ENCODE results near the gene RAPGEF5.

Gene RAPGEF5

DNA sequence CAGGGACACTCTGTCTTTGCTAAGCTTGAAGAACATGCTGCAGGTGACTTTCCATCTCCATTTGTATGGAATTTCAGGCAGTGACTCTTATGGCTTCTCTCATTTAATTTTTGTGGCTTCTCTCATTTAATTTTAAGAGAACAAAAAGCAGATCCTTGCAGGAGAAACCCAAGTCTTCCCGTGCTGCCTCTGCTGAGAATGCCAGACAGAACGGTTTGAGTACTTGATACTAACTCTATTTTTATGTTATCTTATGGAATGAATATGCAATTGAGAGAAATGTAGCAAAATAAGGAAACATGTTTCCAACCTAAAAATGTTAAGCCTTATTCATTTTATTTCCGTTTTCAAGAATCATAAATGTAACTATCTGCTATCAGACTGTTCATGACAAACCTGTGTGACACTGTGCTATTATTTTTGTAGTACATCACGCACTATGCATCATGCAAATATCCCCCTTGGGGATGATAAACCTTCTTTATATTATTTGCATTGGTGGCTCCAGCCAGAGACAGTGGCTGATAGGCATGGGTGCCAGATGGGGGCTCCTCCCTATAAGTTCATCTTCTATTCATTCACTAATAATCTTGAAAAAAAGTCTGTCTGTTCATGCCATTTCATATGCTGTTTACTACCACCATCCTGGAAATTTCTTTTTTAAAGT lies 6.9 kb upstream of the RAPGEF5 start:
- DNase-seq (ENCODE audit: insufficient read length, low spot score) (no peak), FAIRE-seq (no peak)
- TF ChIP-seq POLR2A (IDR thresholded peaks at IDR 0.05; ENCODE audit: low read depth, low read length) = no peak

- FAIRE-seq = no peak
- TF ChIP-seq POLR2A (IDR thresholded peaks at IDR 0.05; ENCODE audit: low read depth, low read length) = no peak
These were observed 4.8 kb upstream of the RAPGEF5 start for GRCh38 chr7:22361795-22362194.

DNA sequence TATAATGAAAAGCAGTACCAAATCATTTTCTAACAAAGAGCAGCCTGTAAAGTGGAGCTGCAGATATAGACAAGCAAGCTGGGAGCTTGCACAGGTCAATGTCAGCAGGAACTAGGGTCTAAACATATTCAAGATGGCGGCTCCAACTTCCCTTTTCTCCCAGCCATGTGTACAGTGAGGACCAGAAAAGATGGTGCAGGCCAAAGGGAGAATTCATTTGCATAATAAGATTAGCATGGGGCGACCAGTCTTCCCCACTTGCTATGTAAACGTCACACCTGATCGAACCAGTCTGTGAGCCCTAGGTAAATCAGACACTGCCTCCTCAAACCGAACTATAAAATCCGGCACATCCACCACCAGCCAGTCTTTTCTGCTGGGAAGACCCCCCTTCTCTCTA lies 4.4 kb upstream of the RAPGEF5 start:
- TF ChIP-seq POLR2A (IDR thresholded peaks at IDR 0.05; ENCODE audit: low read depth, low read length) = no peak
- DNase-seq (ENCODE audit: insufficient read length, low spot score) (no peak), FAIRE-seq (no peak)

More at GRCh38 chr7:22361795-22362194, 4.8 kb upstream of the RAPGEF5 start:
- DNase-seq (ENCODE audit: insufficient read length, low spot score) = no peak

DNA sequence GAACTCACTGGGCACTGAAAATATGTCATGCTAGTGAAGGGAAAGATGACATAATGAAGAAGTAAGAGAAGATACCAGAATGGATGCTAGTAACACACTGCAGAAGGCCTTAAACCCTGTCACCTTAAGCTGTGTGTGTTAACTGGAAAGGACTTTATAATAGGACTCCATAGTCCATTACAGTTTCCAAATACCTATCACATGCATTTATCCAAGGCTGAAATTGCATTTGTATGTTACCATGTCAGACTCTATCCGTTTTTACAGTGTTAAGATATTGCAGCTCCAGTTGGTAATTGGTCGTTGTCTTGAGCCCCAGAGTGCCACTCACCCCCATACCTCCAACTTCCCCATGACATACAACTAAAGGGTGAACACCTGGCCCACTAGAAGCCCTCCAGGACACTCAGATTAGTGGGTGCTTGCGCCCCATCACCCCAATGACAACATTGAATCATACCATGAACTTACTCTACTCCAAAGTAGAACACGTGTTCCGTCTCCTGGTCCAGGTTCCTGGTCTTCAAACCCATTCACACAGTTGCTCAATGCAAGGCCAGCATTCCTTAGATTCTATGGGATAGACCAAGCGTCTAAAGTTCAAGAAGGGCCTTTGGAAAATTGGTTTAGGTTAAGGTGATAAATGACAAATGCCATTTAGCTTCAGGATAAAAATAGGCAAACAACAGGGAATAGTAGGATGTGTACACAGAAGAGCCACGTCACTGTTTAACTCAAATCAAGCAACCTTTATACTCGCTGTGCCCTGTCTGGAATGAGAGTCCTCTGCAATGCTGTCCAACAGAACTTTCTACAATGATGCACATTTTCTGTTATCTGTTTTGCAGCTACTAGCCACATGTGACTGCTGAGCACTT lies 2.1 kb upstream of the RAPGEF5 start:
- TF ChIP-seq POLR2A (IDR thresholded peaks at IDR 0.05; ENCODE audit: low read depth, low read length) = no peak
- no peak for FAIRE-seq
- DNase-seq (ENCODE audit: insufficient read length, low spot score) = no peak

DNA sequence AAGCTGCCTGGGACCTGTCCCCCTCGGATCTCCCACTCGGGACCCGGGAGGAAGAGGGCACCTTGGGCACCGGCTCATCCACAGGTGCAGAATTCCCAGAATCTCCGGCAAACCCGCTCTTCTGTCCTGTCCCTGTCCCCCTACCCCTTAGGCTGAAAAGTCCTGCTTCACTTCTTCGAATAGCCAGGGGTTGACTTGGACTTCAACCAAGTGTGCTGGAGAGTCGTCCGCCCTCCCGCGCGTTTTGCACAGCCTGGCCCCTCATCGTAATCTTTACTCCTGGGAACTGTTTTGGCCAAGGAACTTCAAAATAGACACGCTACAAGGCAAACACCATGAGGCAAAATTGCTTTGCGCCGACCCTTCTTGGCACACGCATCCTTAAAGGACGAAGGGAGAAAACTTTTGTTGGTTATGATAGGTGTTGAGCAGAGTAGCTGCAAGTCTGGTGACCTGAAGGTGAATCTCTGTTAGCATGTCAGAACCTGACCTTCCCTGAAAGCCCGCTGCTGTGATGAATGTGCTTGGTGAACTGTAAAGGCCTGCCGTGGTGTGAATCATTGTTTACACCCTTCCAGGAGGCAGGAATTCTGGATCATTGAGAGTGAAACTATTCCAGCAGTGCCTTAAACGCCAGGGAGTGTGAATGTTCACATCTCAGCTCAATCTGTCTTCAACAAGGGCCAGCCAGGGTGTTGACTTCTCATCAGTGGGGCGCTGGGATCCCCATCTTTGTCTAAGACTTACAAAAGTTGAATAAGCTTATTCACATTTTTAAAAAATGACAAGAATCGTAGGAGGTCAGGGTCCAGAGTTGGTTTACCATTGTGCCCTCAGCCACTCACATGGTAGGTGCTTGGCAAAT lies 589 bp upstream of the RAPGEF5 start:
- peak; percentile 82 for DNase-seq (ENCODE audit: insufficient read length, low spot score)
- FAIRE-seq = peak; percentile 53
- TF ChIP-seq POLR2A (IDR thresholded peaks at IDR 0.05; ENCODE audit: low read depth, low read length) = no peak

DNA sequence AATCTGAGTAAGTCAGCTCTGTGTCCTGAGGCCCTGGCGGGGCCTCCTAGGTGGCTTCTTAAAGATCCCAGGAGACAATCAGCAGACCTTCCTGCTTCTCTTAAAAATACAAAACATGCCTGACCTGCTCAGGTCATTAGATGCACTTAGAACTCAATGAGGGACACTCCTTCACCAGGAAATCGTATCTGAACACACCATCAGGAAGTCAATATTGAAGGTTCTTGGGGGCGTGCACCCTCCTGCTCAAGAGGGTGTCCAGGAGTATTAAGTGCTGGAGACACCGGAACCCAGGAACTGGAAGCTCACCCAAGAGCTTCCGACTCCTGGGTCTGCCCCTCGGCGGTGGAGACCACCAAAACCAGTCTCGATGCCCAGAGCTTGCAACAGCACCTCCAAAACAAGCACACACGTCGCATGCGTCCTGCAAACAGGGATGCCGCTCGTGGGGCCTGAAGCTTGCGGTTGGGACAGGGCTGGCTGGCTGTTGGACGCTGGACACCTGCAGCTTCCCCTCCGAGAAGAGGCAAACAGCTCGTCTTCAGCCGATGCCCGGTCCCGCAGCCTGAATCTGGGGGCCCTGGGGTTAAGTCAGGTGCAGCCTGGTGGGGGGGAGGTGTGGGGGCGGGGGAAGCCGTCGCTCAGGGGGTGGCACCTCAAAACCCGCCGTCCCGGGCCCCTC lies 803 bp downstream of the RAPGEF5 start:
- TF ChIP-seq POLR2A (IDR thresholded peaks at IDR 0.05; ENCODE audit: low read depth, low read length) = no peak
- FAIRE-seq = no peak
- DNase-seq (ENCODE audit: insufficient read length, low spot score) = no peak

DNA sequence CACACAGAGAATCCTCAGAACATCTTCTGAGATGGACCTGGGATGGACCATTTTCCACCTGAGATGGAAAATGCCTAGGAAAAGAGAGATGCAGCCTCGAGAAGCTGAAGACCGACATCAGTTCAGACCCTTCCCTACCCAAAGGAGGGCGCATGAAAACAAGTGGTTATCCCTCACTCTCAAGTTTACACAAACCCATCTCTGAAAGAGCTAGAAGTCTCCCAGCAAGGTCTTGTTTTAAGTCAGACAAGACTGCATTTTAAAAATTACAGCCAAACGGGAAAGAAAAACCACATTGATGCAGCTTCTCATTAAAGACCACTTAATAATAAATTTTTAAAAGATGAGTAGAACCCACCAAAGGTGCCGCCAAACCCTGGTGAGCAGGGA lies 1.3 kb downstream of the RAPGEF5 start:
- TF ChIP-seq POLR2A (IDR thresholded peaks at IDR 0.05; ENCODE audit: low read depth, low read length) = no peak
- FAIRE-seq (no peak), DNase-seq (ENCODE audit: insufficient read length, low spot score) (no peak)

DNA sequence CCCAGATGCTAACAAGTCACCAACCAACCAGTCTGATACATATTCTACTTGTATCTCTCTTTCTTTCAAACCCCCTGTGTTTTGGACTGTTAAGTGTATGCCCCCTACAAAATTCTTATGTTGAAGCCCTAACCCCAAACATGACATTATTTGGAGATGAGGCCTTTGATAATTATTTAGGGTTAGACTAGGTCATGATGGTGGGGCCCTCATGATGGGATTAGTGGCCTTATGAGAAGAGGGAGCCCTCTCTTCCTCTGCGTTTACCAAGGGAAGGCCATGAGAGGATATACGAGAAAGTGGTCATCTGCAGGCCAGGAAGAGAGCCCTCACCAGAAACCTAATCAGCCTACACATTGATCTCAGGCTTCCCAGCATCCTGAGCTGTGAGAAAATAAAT lies 2.5 kb downstream of the RAPGEF5 start:
- FAIRE-seq = no peak
- TF ChIP-seq POLR2A (IDR thresholded peaks at IDR 0.05; ENCODE audit: low read depth, low read length) = no peak
- DNase-seq (ENCODE audit: insufficient read length, low spot score) = no peak

DNA sequence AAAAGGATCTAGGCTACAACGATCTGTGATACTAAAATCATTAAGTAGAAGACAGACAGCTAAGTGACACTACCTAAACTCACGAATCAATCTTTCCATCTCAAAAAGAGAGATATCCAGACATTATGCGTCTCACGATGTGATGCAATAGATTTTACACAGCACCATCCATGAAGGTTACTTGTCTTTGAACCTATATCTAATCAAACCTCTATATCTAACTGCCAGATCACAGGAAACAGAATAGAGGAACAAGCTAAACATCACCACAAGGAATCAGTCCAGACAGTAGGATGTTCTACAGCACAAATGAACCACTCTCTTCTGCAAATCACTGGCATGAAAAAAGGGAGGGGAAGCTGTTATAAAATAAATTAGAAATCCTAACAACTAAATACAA lies 4.1 kb downstream of the RAPGEF5 start:
- no peak for FAIRE-seq
- DNase-seq (ENCODE audit: insufficient read length, low spot score) = no peak
- no peak for TF ChIP-seq POLR2A (IDR thresholded peaks at IDR 0.05; ENCODE audit: low read depth, low read length)

GRCh38 chr7:22351878-22352277 lies 5.1 kb downstream of the RAPGEF5 start:
- FAIRE-seq = no peak
- DNase-seq (ENCODE audit: insufficient read length, low spot score) = no peak
- TF ChIP-seq POLR2A (IDR thresholded peaks at IDR 0.05; ENCODE audit: low read depth, low read length) = no peak

- FAIRE-seq (no peak), DNase-seq (ENCODE audit: insufficient read length, low spot score) (no peak)
- no peak for TF ChIP-seq POLR2A (IDR thresholded peaks at IDR 0.05; ENCODE audit: low read depth, low read length)
These were observed 5.6 kb downstream of the RAPGEF5 start for GRCh38 chr7:22351329-22351692.

- FAIRE-seq (no peak), DNase-seq (ENCODE audit: insufficient read length, low spot score) (no peak)
- TF ChIP-seq POLR2A (IDR thresholded peaks at IDR 0.05; ENCODE audit: low read depth, low read length) = no peak
These were observed 6.3 kb downstream of the RAPGEF5 start for GRCh38 chr7:22350466-22351328.

- DNase-seq (ENCODE audit: insufficient read length, low spot score) = no peak
- FAIRE-seq = no peak
- TF ChIP-seq POLR2A (IDR thresholded peaks at IDR 0.05; ENCODE audit: low read depth, low read length) = no peak
These were observed 8.6 kb downstream of the RAPGEF5 start for GRCh38 chr7:22348379-22348778.
